HEK293 (cell line): ENCODE results near the gene EXOSC2.

ENCODE experiments used
- ATF2 ChIP-seq: fragments of 450-650 bp; formaldehyde crosslinking; IDR thresholded peaks from 2 replicates; pipeline ENCODE4 v1.5.1; 2016; ENCODE audit warnings: missing biosample characterization, missing genetic modification characterization, low read depth
- FEZF1 ChIP-seq: fragments of 450-650 bp; formaldehyde crosslinking; IDR thresholded peaks from 2 replicates; pipeline ENCODE4 v1.5.1; 2016; ENCODE audit warnings: missing biosample characterization, missing genetic modification characterization
- HOXD13 ChIP-seq: sonication (generic); formaldehyde crosslinking; IDR thresholded peaks from 2 replicates; pipeline ENCODE4 v1.8.0; 2022; ENCODE audit warnings: missing genetic modification reagents, borderline replicate concordance
- KLF1 ChIP-seq: fragments of 450-650 bp; formaldehyde crosslinking; IDR thresholded peaks from 2 replicates; pipeline ENCODE4 v1.5.1; 2016; ENCODE audit warnings: missing biosample characterization, missing genetic modification characterization
- KLF8 ChIP-seq: fragments of 450-650 bp; formaldehyde crosslinking; IDR thresholded peaks from 2 replicates; pipeline ENCODE4 v1.5.1; 2016; ENCODE audit warnings: missing biosample characterization, missing genetic modification characterization
- PRDM1 ChIP-seq: fragments of 450-650 bp; formaldehyde crosslinking; IDR thresholded peaks from 2 replicates; pipeline ENCODE4; 2016; ENCODE audit warnings: missing biosample characterization, missing genetic modification characterization
- SP7 ChIP-seq: fragments of 450-650 bp; formaldehyde crosslinking; IDR thresholded peaks from 2 replicates; pipeline ENCODE4 v1.5.1; 2016; ENCODE audit warnings: missing biosample characterization, missing genetic modification characterization
- YY2 ChIP-seq: fragments of 450-650 bp; formaldehyde crosslinking; IDR thresholded peaks from 2 replicates; pipeline ENCODE4 v1.5.1; 2016; ENCODE audit warnings: missing biosample characterization, missing genetic modification characterization
- ZBTB6 ChIP-seq: fragments of 450-650 bp; formaldehyde crosslinking; IDR thresholded peaks from 2 replicates; pipeline ENCODE4 v1.5.1; 2017; ENCODE audit warnings: missing biosample characterization, missing genetic modification characterization
- ZFP3 ChIP-seq: fragments of 450-650 bp; formaldehyde crosslinking; IDR thresholded peaks from 2 replicates; pipeline ENCODE4 v1.5.1; 2016; ENCODE audit warnings: low read depth, missing biosample characterization, missing genetic modification characterization
- ZNF174 ChIP-seq: fragments of 450-650 bp; formaldehyde crosslinking; IDR thresholded peaks from 2 replicates; pipeline ENCODE4 v1.5.0; 2017; ENCODE audit warnings: missing biosample characterization, mild to moderate bottlenecking, missing genetic modification characterization
- ZNF211 ChIP-seq: fragments of 450-650 bp; formaldehyde crosslinking; IDR thresholded peaks from 2 replicates; pipeline ENCODE4 v1.5.1; 2016; ENCODE audit warnings: low read depth, missing biosample characterization, missing genetic modification characterization
- ZNF223 ChIP-seq: fragments of 450-650 bp; formaldehyde crosslinking; IDR thresholded peaks from 2 replicates; pipeline ENCODE4 v1.5.1; 2016; ENCODE audit warnings: missing biosample characterization, missing genetic modification characterization
- ZNF266 ChIP-seq: fragments of 450-650 bp; formaldehyde crosslinking; IDR thresholded peaks from 2 replicates; pipeline ENCODE4 v1.5.1; 2016; ENCODE audit warnings: missing biosample characterization, missing genetic modification characterization, low read depth
- ZNF324 ChIP-seq: fragments of 450-650 bp; formaldehyde crosslinking; IDR thresholded peaks from 2 replicates; pipeline ENCODE4 v1.5.1; 2016; ENCODE audit warnings: missing biosample characterization, missing genetic modification characterization
- ZNF398 ChIP-seq: fragments of 450-650 bp; formaldehyde crosslinking; IDR thresholded peaks from 2 replicates; pipeline ENCODE4 v1.5.1; 2017; ENCODE audit warnings: missing biosample characterization, missing genetic modification characterization
- ZNF416 ChIP-seq: fragments of 450-650 bp; formaldehyde crosslinking; IDR thresholded peaks from 2 replicates; pipeline ENCODE4 v1.5.1; 2016; ENCODE audit warnings: missing biosample characterization, missing genetic modification characterization
- ZNF501 ChIP-seq: fragments of 450-650 bp; formaldehyde crosslinking; IDR thresholded peaks from 2 replicates; pipeline ENCODE4 v1.5.1; 2016; ENCODE audit warnings: missing biosample characterization, missing genetic modification characterization
- ZNF555 ChIP-seq: fragments of 450-650 bp; formaldehyde crosslinking; conservative IDR thresholded peaks from 2 replicates; pipeline ENCODE4 v1.5.1; 2017; ENCODE audit warnings: missing biosample characterization, mild to moderate bottlenecking, missing genetic modification characterization, inconsistent platforms
- ZNF560 ChIP-seq: fragments of 450-650 bp; formaldehyde crosslinking; IDR thresholded peaks from 2 replicates; pipeline ENCODE4 v1.5.1; 2017; ENCODE audit warnings: missing biosample characterization, missing genetic modification characterization, borderline replicate concordance
- ZNF571 ChIP-seq: fragments of 450-650 bp; formaldehyde crosslinking; IDR thresholded peaks from 2 replicates; pipeline ENCODE4 v1.5.0; 2017; ENCODE audit warnings: missing biosample characterization, missing genetic modification characterization
- ZNF600 ChIP-seq: fragments of 450-650 bp; formaldehyde crosslinking; IDR thresholded peaks from 2 replicates; pipeline ENCODE4 v1.5.1; 2016; ENCODE audit warnings: missing biosample characterization, missing genetic modification characterization
- ZNF621 ChIP-seq: fragments of 450-650 bp; formaldehyde crosslinking; IDR thresholded peaks from 2 replicates; pipeline ENCODE4 v1.5.1; 2017; ENCODE audit warnings: missing biosample characterization, missing genetic modification characterization
- ZNF645 ChIP-seq: fragments of 450-650 bp; formaldehyde crosslinking; IDR thresholded peaks from 2 replicates; pipeline ENCODE4; 2016; ENCODE audit warnings: missing biosample characterization, missing genetic modification characterization
- ZNF660 ChIP-seq: fragments of 450-650 bp; IDR thresholded peaks from 2 replicates; pipeline ENCODE4 v1.5.1; 2018; ENCODE audit warnings: missing biosample characterization, mild to moderate bottlenecking, missing genetic modification characterization
- TF ChIP-seq, protein P1 (sequence below): fragments of 450-650 bp; formaldehyde crosslinking; IDR thresholded peaks from 2 replicates; pipeline ENCODE4 v1.5.1; 2017; ENCODE audit warnings: missing biosample characterization, missing genetic modification characterization
- TF ChIP-seq, protein P2 (sequence below): fragments of 450-650 bp; formaldehyde crosslinking; IDR thresholded peaks from 2 replicates; pipeline ENCODE4 v1.5.1; 2016; ENCODE audit warnings: missing biosample characterization, missing genetic modification characterization
- TF ChIP-seq, protein P3 (sequence below): sonication (generic); formaldehyde crosslinking; IDR thresholded peaks from 2 replicates; pipeline ENCODE4 v1.8.1; 2022; ENCODE audit warnings: mild to moderate bottlenecking, moderate library complexity, missing genetic modification reagents

EXOSC2 gene

DNA sequence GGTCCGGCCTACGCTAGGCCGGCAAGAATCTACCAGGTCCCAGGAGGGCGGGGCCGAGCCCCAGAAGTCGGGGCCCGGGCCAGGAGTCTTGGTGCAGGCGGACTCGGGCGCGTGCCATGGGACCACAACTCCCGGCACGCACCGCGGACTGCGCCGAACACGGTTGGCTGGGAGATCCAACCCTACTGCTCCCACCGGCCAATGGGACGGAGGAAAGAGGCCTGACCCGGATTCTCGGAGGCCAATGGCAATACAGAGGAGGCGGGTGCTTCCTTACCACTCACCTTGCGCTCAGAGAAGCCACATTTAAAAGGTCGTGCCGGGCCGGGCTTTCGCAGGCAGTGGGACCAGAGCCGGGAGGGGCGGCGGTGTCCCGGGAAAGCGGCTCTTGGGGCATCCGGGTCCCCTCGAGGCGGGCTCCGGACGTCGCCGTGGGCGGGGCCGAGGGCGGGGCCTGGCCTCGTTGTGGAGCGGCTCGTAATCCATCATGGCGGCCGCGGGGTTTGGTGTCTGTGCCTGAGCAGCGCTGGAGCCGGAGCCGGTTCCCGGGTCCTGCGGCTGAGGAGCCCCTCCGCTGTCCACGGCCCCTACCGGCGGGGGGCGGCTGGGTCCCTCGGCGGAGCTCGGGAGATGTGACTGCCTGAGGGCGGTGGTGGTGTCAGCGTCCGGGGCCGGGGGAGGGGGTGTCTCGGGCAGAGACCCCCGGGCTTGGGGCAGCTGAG is 19.1 kb downstream of the EXOSC2 start (continued):
- TF ChIP-seq ZNF660 (tag by site-specific recombination) (peak; percentile 83; the same call in 1 of the 2 replicates), ZNF266 (tag by site-specific recombination) (no peak), ZNF560 (no peak), SP7 (tag by site-specific recombination) (peak; percentile 63), KLF1 (peak; percentile 50; the same call in 1 of the 2 replicates), ZNF645 (tag by site-specific recombination) (no peak), ZNF324 (tag by site-specific recombination) (no peak), PRDM1 (tag by site-specific recombination) (no peak), ZNF621 (no peak), ZBTB6 (peak; percentile 98), HOXD13 (CRISPR knock-in tag) (no peak), YY2 (tag by site-specific recombination) (peak; percentile 81), ATF2 (tag by site-specific recombination) (no peak), ZNF501 (peak; percentile 88; the same call in 1 of the 2 replicates), ZNF600 (tag by site-specific recombination) (peak; percentile 79), KLF8 (peak; percentile 71), ZNF398 (tag by site-specific recombination) (peak; percentile 35; the same call in 1 of the 2 replicates), ZFP3 (tag by site-specific recombination) (no peak), ZNF223 (tag by site-specific recombination) (peak; percentile 22; the same call in 1 of the 2 replicates), ZNF211 (no peak), ZNF174 (tag by site-specific recombination) (no peak), ZNF555 (no peak), FEZF1 (tag by site-specific recombination) (no peak), ZNF416 (tag by site-specific recombination) (no peak), ZNF571 (tag by site-specific recombination) (no peak)
- TF ChIP-seq, protein P1, sequence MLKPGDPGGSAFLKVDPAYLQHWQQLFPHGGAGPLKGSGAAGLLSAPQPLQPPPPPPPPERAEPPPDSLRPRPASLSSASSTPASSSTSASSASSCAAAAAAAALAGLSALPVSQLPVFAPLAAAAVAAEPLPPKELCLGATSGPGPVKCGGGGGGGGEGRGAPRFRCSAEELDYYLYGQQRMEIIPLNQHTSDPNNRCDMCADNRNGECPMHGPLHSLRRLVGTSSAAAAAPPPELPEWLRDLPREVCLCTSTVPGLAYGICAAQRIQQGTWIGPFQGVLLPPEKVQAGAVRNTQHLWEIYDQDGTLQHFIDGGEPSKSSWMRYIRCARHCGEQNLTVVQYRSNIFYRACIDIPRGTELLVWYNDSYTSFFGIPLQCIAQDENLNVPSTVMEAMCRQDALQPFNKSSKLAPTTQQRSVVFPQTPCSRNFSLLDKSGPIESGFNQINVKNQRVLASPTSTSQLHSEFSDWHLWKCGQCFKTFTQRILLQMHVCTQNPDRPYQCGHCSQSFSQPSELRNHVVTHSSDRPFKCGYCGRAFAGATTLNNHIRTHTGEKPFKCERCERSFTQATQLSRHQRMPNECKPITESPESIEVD = no peak
- TF ChIP-seq, protein P2, sequence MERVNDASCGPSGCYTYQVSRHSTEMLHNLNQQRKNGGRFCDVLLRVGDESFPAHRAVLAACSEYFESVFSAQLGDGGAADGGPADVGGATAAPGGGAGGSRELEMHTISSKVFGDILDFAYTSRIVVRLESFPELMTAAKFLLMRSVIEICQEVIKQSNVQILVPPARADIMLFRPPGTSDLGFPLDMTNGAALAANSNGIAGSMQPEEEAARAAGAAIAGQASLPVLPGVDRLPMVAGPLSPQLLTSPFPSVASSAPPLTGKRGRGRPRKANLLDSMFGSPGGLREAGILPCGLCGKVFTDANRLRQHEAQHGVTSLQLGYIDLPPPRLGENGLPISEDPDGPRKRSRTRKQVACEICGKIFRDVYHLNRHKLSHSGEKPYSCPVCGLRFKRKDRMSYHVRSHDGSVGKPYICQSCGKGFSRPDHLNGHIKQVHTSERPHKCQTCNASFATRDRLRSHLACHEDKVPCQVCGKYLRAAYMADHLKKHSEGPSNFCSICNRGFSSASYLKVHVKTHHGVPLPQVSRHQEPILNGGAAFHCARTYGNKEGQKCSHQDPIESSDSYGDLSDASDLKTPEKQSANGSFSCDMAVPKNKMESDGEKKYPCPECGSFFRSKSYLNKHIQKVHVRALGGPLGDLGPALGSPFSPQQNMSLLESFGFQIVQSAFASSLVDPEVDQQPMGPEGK (tag by site-specific recombination) = peak; percentile 80
- TF ChIP-seq, protein P3, sequence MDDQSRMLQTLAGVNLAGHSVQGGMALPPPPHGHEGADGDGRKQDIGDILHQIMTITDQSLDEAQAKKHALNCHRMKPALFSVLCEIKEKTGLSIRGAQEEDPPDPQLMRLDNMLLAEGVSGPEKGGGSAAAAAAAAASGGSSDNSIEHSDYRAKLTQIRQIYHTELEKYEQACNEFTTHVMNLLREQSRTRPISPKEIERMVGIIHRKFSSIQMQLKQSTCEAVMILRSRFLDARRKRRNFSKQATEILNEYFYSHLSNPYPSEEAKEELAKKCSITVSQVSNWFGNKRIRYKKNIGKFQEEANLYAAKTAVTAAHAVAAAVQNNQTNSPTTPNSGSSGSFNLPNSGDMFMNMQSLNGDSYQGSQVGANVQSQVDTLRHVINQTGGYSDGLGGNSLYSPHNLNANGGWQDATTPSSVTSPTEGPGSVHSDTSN (CRISPR knock-in tag) = peak; percentile 85
